HL-60 (cell line): Measurements from ENCODE around the gene KIAA1217.

ENCODE experiments used
- DNase-seq, 2 experiments: peaks; one replicate each; pipeline ENCODE4 v3.0.0-alpha.2; 2010 to 2020; ENCODE audit warnings: low read depth in 1 of 2, low spot score in 1 of 2
- H3K27ac ChIP-seq: fragments of 250-450 bp; sonication (Bioruptor Pico); replicated peaks from 2 replicates; pipeline ENCODE4 v1.5.1; 2020; ENCODE audit warnings: mild to moderate bottlenecking, moderate library complexity
- H3K27me3 ChIP-seq: fragments of 250-450 bp; sonication (Bioruptor Pico); 2 replicates; pipeline ENCODE4 v1.5.1; 2021; ENCODE audit warnings: mild to moderate bottlenecking, moderate library complexity; ENCODE audit not compliant: insufficient read depth, poor library complexity, severe bottlenecking
- H3K4me3 ChIP-seq: replicated peaks from 2 replicates; pipeline ENCODE4 v1.5.1; 2011; ENCODE audit warnings: mild to moderate bottlenecking, control low read depth, low read length; ENCODE audit not compliant: insufficient read depth
- CTCF ChIP-seq: IDR thresholded peaks from one replicate; pipeline ENCODE4 v1.5.1; 2011; ENCODE audit warnings: low read length, control low read depth, inconsistent platforms; ENCODE audit not compliant: insufficient read depth
- GABPA ChIP-seq: IDR thresholded peaks from 2 replicates; pipeline ENCODE4 v1.6.1; 2012; ENCODE audit warnings: low read depth
- POLR2AphosphoS5 ChIP-seq: IDR thresholded peaks from 2 replicates; pipeline ENCODE4 v1.6.1; 2012; ENCODE audit warnings: low read depth
- REST ChIP-seq: IDR thresholded peaks from 2 replicates; pipeline ENCODE4 v1.6.1; 2012; ENCODE audit warnings: low read depth; ENCODE audit not compliant: insufficient replicate concordance
- SPI1 ChIP-seq: IDR thresholded peaks from 2 replicates; pipeline ENCODE4 v1.6.1; 2012; ENCODE audit warnings: low read depth, mild to moderate bottlenecking, borderline replicate concordance

KIAA1217 gene

GRCh38 chr10:24174014-24174413, 34.9 kb upstream of the KIAA1217 start:
- DNase-seq = no peak
- H3K4me3 ChIP-seq = no peak overlapping the region
- TF ChIP-seq REST (no peak), SPI1 (no peak), POLR2AphosphoS5 (no peak), GABPA (no peak), CTCF (no peak)
- no peak overlapping the region for H3K27ac ChIP-seq
- H3K27me3 ChIP-seq = no peaks in the 10 kb centered on the region

GRCh38 chr10:24176658-24177057, 32.3 kb upstream of the KIAA1217 start:
- Histone ChIP-seq H3K27ac (no peak overlapping the region), H3K4me3 (no peak overlapping the region), H3K27me3 (no peaks in the 10 kb centered on the region)
- DNase-seq = no peak
- no peak for TF ChIP-seq SPI1
- TF ChIP-seq CTCF = no peak
- TF ChIP-seq POLR2AphosphoS5 = no peak
- no peak for TF ChIP-seq GABPA
- no peak for TF ChIP-seq REST

- Histone ChIP-seq H3K27me3 (no peaks in the 10 kb centered on the region), H3K27ac (no peak overlapping the region), H3K4me3 (no peak overlapping the region)
- DNase-seq = no peak
- TF ChIP-seq REST = no peak
- no peak for TF ChIP-seq SPI1
- TF ChIP-seq CTCF = no peak
Observed at GRCh38 chr10:24177636-24178035, 31.3 kb upstream of the KIAA1217 start.
